ENCODE results near the gene CTSZ.

CTSZ gene

GRCh38 chr20:59032023-59032712 lies 25.1 kb upstream of the CTSZ start, which contains the start of gene ATP5F1E:
Gene ATP5F1E, minus strand, starts transcription at chr20:59032335. Its CDS starts 84 bp downstream, at chr20:59032251.
- Histone ChIP-seq H3K36me3 (ENCODE audit: control insufficient read depth, insufficient read depth, low read length) (peaks cover 69% of the 10 kb centered on the region), H3K4me1 (ENCODE audit: control insufficient read depth, insufficient read depth, low read length) (peaks cover 13% of the 10 kb centered on the region), H3K27me3 (ENCODE audit: control insufficient read depth, insufficient read depth, low read length) (peaks cover 47% of the 10 kb centered on the region), H3K27ac (ENCODE audit: low read depth, low read length) (peak within 1 kb of the TSS; percentile 78), H3K9me3 (ENCODE audit: control insufficient read depth, insufficient read depth, low read length) (no peaks in the 10 kb centered on the region), H3K9ac (ENCODE audit: low read depth, low read length) (peak within 1 kb of the TSS; percentile 92), H3K4me3 (ENCODE audit: low read depth, low read length) (peak within 1 kb of the TSS; percentile 88)

- Histone ChIP-seq H3K27ac (ENCODE audit: low read depth, low read length) (peak overlapping the region; percentile 65), H3K4me3 (ENCODE audit: low read depth, low read length) (peak overlapping the region; percentile 88), H3K9ac (ENCODE audit: low read depth, low read length) (peak overlapping the region; percentile 92), H3K36me3 (ENCODE audit: control insufficient read depth, insufficient read depth, low read length) (peaks cover 69% of the 10 kb centered on the region), H3K4me1 (ENCODE audit: control insufficient read depth, insufficient read depth, low read length) (peaks cover 13% of the 10 kb centered on the region), H3K27me3 (ENCODE audit: control insufficient read depth, insufficient read depth, low read length) (peaks cover 53% of the 10 kb centered on the region), H3K9me3 (ENCODE audit: control insufficient read depth, insufficient read depth, low read length) (no peaks in the 10 kb centered on the region)
Measured at GRCh38 chr20:59031564-59032022, 24.5 kb upstream of the CTSZ start.

- Histone ChIP-seq H3K9ac (ENCODE audit: low read depth, low read length) (no peak overlapping the region), H3K27me3 (ENCODE audit: control insufficient read depth, insufficient read depth, low read length) (peaks cover 58% of the 10 kb centered on the region), H3K9me3 (ENCODE audit: control insufficient read depth, insufficient read depth, low read length) (no peaks in the 10 kb centered on the region), H3K4me3 (ENCODE audit: low read depth, low read length) (peak overlapping the region; percentile 88), H3K27ac (ENCODE audit: low read depth, low read length) (no peak overlapping the region), H3K36me3 (ENCODE audit: control insufficient read depth, insufficient read depth, low read length) (peaks cover 69% of the 10 kb centered on the region), H3K4me1 (ENCODE audit: control insufficient read depth, insufficient read depth, low read length) (peaks cover 13% of the 10 kb centered on the region)
Measured at GRCh38 chr20:59030911-59031563, 24.0 kb upstream of the CTSZ start.

GRCh38 chr20:59028812-59029211 lies 21.8 kb upstream of the CTSZ start:
- Histone ChIP-seq H3K4me1 (ENCODE audit: control insufficient read depth, insufficient read depth, low read length) (peaks cover 21% of the 10 kb centered on the region), H3K4me3 (ENCODE audit: low read depth, low read length) (no peak overlapping the region), H3K9me3 (ENCODE audit: control insufficient read depth, insufficient read depth, low read length) (no peaks in the 10 kb centered on the region), H3K9ac (ENCODE audit: low read depth, low read length) (no peak overlapping the region), H3K36me3 (ENCODE audit: control insufficient read depth, insufficient read depth, low read length) (peaks cover 69% of the 10 kb centered on the region), H3K27ac (ENCODE audit: low read depth, low read length) (peak overlapping the region; percentile 15), H3K27me3 (ENCODE audit: control insufficient read depth, insufficient read depth, low read length) (peaks cover 61% of the 10 kb centered on the region)

GRCh38 chr20:59027741-59028320 lies 20.8 kb upstream of the CTSZ start:
- Histone ChIP-seq H3K4me3 (ENCODE audit: low read depth, low read length) (no peak overlapping the region), H3K27me3 (ENCODE audit: control insufficient read depth, insufficient read depth, low read length) (peaks cover 61% of the 10 kb centered on the region), H3K4me1 (ENCODE audit: control insufficient read depth, insufficient read depth, low read length) (peaks cover 18% of the 10 kb centered on the region), H3K9ac (ENCODE audit: low read depth, low read length) (no peak overlapping the region), H3K9me3 (ENCODE audit: control insufficient read depth, insufficient read depth, low read length) (no peaks in the 10 kb centered on the region), H3K36me3 (ENCODE audit: control insufficient read depth, insufficient read depth, low read length) (peaks cover 75% of the 10 kb centered on the region), H3K27ac (ENCODE audit: low read depth, low read length) (no peak overlapping the region)

- peaks cover 76% of the 10 kb centered on the region for H3K36me3 ChIP-seq (ENCODE audit: control insufficient read depth, insufficient read depth, low read length)
- peaks cover 61% of the 10 kb centered on the region for H3K27me3 ChIP-seq (ENCODE audit: control insufficient read depth, insufficient read depth, low read length)
- H3K4me1 ChIP-seq (ENCODE audit: control insufficient read depth, insufficient read depth, low read length) = peaks cover 18% of the 10 kb centered on the region
- H3K4me3 ChIP-seq (ENCODE audit: low read depth, low read length) = no peak overlapping the region
- no peak overlapping the region for H3K9ac ChIP-seq (ENCODE audit: low read depth, low read length)
- H3K27ac ChIP-seq (ENCODE audit: low read depth, low read length) = no peak overlapping the region
- H3K9me3 ChIP-seq (ENCODE audit: control insufficient read depth, insufficient read depth, low read length) = no peaks in the 10 kb centered on the region
Measured at GRCh38 chr20:59026904-59027740, 20.1 kb upstream of the CTSZ start.

GRCh38 chr20:59025511-59025910 lies 18.5 kb upstream of the CTSZ start:
- Histone ChIP-seq H3K4me3 (ENCODE audit: low read depth, low read length) (no peak overlapping the region), H3K27ac (ENCODE audit: low read depth, low read length) (no peak overlapping the region), H3K27me3 (ENCODE audit: control insufficient read depth, insufficient read depth, low read length) (peaks cover 46% of the 10 kb centered on the region), H3K36me3 (ENCODE audit: control insufficient read depth, insufficient read depth, low read length) (peaks cover 76% of the 10 kb centered on the region), H3K4me1 (ENCODE audit: control insufficient read depth, insufficient read depth, low read length) (peaks cover 17% of the 10 kb centered on the region), H3K9ac (ENCODE audit: low read depth, low read length) (no peak overlapping the region), H3K9me3 (ENCODE audit: control insufficient read depth, insufficient read depth, low read length) (no peaks in the 10 kb centered on the region)

GRCh38 chr20:59025086-59025485 lies 18.0 kb upstream of the CTSZ start:
- Histone ChIP-seq H3K9ac (ENCODE audit: low read depth, low read length) (no peak overlapping the region), H3K4me1 (ENCODE audit: control insufficient read depth, insufficient read depth, low read length) (peaks cover 17% of the 10 kb centered on the region), H3K27ac (ENCODE audit: low read depth, low read length) (no peak overlapping the region), H3K27me3 (ENCODE audit: control insufficient read depth, insufficient read depth, low read length) (peaks cover 42% of the 10 kb centered on the region), H3K36me3 (ENCODE audit: control insufficient read depth, insufficient read depth, low read length) (peaks cover 73% of the 10 kb centered on the region), H3K9me3 (ENCODE audit: control insufficient read depth, insufficient read depth, low read length) (no peaks in the 10 kb centered on the region), H3K4me3 (ENCODE audit: low read depth, low read length) (no peak overlapping the region)

GRCh38 chr20:59024111-59024530 lies 17.1 kb upstream of the CTSZ start:
- peaks cover 63% of the 10 kb centered on the region for H3K36me3 ChIP-seq (ENCODE audit: control insufficient read depth, insufficient read depth, low read length)
- no peak overlapping the region for H3K27ac ChIP-seq (ENCODE audit: low read depth, low read length)
- H3K27me3 ChIP-seq (ENCODE audit: control insufficient read depth, insufficient read depth, low read length) = peaks cover 32% of the 10 kb centered on the region
- no peak overlapping the region for H3K9ac ChIP-seq (ENCODE audit: low read depth, low read length)
- H3K4me1 ChIP-seq (ENCODE audit: control insufficient read depth, insufficient read depth, low read length) = peaks cover 14% of the 10 kb centered on the region
- H3K9me3 ChIP-seq (ENCODE audit: control insufficient read depth, insufficient read depth, low read length) = no peaks in the 10 kb centered on the region
- no peak overlapping the region for H3K4me3 ChIP-seq (ENCODE audit: low read depth, low read length)

- H3K4me3 ChIP-seq (ENCODE audit: low read depth, low read length) = no peak overlapping the region
- H3K27ac ChIP-seq (ENCODE audit: low read depth, low read length) = no peak overlapping the region
- H3K9me3 ChIP-seq (ENCODE audit: control insufficient read depth, insufficient read depth, low read length) = no peaks in the 10 kb centered on the region
- H3K4me1 ChIP-seq (ENCODE audit: control insufficient read depth, insufficient read depth, low read length) = peaks cover 10% of the 10 kb centered on the region
- peaks cover 58% of the 10 kb centered on the region for H3K36me3 ChIP-seq (ENCODE audit: control insufficient read depth, insufficient read depth, low read length)
- peaks cover 28% of the 10 kb centered on the region for H3K27me3 ChIP-seq (ENCODE audit: control insufficient read depth, insufficient read depth, low read length)
- no peak overlapping the region for H3K9ac ChIP-seq (ENCODE audit: low read depth, low read length)
Measured at GRCh38 chr20:59023616-59024015, 16.6 kb upstream of the CTSZ start.
